ENCODE data around the gene GLI3.

- TF ChIP-seq CTCF (IDR thresholded peaks at IDR 0.05), result no peak
- TF ChIP-seq, protein P1, sequence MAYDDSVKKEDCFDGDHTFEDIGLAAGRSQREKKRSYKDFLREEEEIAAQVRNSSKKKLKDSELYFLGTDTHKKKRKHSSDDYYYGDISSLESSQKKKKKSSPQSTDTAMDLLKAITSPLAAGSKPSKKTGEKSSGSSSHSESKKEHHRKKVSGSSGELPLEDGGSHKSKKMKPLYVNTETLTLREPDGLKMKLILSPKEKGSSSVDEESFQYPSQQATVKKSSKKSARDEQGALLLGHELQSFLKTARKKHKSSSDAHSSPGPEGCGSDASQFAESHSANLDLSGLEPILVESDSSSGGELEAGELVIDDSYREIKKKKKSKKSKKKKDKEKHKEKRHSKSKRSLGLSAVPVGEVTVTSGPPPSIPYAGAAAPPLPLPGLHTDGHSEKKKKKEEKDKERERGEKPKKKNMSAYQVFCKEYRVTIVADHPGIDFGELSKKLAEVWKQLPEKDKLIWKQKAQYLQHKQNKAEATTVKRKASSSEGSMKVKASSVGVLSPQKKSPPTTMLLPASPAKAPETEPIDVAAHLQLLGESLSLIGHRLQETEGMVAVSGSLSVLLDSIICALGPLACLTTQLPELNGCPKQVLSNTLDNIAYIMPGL (CRISPR knock-in tag; IDR thresholded peaks at IDR 0.05), result no peak
- TF ChIP-seq ELF4 (CRISPR knock-in tag; IDR thresholded peaks at IDR 0.05; ENCODE audit: low read depth), result no peak
- no peak for TF ChIP-seq ZNF532 (CRISPR knock-in tag; IDR thresholded peaks at IDR 0.05; ENCODE audit: borderline replicate concordance)
- TF ChIP-seq CREB1 (CRISPR knock-in tag; IDR thresholded peaks at IDR 0.05), result no peak
- TF ChIP-seq MAX (CRISPR knock-in tag; IDR thresholded peaks at IDR 0.05), result no peak
- TF ChIP-seq, protein P2, sequence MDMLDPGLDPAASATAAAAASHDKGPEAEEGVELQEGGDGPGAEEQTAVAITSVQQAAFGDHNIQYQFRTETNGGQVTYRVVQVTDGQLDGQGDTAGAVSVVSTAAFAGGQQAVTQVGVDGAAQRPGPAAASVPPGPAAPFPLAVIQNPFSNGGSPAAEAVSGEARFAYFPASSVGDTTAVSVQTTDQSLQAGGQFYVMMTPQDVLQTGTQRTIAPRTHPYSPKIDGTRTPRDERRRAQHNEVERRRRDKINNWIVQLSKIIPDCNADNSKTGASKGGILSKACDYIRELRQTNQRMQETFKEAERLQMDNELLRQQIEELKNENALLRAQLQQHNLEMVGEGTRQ (CRISPR knock-in tag; IDR thresholded peaks at IDR 0.05), result no peak
- no peak for TF ChIP-seq RORB (CRISPR knock-in tag; IDR thresholded peaks at IDR 0.05)
- TF ChIP-seq TP53 (CRISPR knock-in tag; IDR thresholded peaks at IDR 0.05), result no peak
- no peak for TF ChIP-seq RELA (CRISPR knock-in tag; IDR thresholded peaks at IDR 0.05; ENCODE audit: borderline replicate concordance)
- TF ChIP-seq, protein P3, sequence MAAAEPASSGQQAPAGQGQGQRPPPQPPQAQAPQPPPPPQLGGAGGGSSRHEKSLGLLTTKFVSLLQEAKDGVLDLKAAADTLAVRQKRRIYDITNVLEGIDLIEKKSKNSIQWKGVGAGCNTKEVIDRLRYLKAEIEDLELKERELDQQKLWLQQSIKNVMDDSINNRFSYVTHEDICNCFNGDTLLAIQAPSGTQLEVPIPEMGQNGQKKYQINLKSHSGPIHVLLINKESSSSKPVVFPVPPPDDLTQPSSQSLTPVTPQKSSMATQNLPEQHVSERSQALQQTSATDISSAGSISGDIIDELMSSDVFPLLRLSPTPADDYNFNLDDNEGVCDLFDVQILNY (CRISPR knock-in tag; IDR thresholded peaks at IDR 0.05), result no peak
- no peak for TF ChIP-seq ATF3 (CRISPR knock-in tag; conservative IDR thresholded peaks at IDR 0.05)
Observed at GRCh38 chr7:41969561-41970105, 267.4 kb downstream of the GLI3 start.

All from WTC11 (cell line).